Neural cell (in vitro differentiated cells): Measurements from ENCODE around the gene SBSN.

Experiments used
- EP300 ChIP-seq: fragments of 450-650 bp; conservative IDR thresholded peaks from 2 replicates; pipeline ENCODE4 v1.6.1; 2014; ENCODE audit warnings: antibody characterized with exemption, mild to moderate bottlenecking, moderate library complexity; ENCODE audit not compliant: poor library complexity, severe bottlenecking
- EZH2 ChIP-seq: fragments of 200-600, 300-800 bp; shearing (Covaris generic), sonication (generic); IDR thresholded peaks from 2 replicates; pipeline ENCODE4 v1.6.1; 2014; ENCODE audit warnings: antibody characterized with exemption, low read length, borderline replicate concordance, mild to moderate bottlenecking; ENCODE audit not compliant: insufficient read depth, poor library complexity, severe bottlenecking
- TAF1 ChIP-seq: IDR thresholded peaks from 2 replicates; pipeline ENCODE4 v1.6.1; 2012; ENCODE audit warnings: low read depth
- TF ChIP-seq, protein P1 (sequence below): fragments of 450-650 bp; IDR thresholded peaks from 2 replicates; pipeline ENCODE4 v1.5.1; 2014; ENCODE audit warnings: antibody characterized with exemption, mild to moderate bottlenecking, moderate library complexity; ENCODE audit not compliant: poor library complexity, severe bottlenecking

DNA sequence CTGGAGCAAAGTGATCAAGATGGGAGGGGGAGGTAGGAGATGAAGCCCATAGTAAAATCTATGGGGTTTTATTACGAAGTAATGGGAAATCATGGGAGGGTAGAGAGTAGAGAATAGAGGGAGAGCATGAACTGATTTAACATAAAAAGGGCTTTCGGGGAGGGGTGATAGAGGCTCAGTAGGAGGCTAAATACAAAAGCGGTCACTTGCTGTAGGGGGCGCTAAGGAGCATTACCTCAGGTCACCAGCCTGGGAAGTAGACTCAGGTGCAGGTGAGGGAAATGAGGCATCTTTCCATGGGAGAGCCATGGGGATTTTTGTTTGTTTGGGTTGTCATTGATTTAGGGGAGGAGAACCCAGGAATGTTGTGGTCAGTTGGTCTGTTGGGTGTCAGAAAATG, 52.0 kb downstream of the SBSN start:
- TF ChIP-seq EP300 (no peak), TAF1 (no peak), EZH2 (no peak)
- TF ChIP-seq, protein P1, sequence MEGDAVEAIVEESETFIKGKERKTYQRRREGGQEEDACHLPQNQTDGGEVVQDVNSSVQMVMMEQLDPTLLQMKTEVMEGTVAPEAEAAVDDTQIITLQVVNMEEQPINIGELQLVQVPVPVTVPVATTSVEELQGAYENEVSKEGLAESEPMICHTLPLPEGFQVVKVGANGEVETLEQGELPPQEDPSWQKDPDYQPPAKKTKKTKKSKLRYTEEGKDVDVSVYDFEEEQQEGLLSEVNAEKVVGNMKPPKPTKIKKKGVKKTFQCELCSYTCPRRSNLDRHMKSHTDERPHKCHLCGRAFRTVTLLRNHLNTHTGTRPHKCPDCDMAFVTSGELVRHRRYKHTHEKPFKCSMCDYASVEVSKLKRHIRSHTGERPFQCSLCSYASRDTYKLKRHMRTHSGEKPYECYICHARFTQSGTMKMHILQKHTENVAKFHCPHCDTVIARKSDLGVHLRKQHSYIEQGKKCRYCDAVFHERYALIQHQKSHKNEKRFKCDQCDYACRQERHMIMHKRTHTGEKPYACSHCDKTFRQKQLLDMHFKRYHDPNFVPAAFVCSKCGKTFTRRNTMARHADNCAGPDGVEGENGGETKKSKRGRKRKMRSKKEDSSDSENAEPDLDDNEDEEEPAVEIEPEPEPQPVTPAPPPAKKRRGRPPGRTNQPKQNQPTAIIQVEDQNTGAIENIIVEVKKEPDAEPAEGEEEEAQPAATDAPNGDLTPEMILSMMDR, result no peak
